GM21526 (cell line): ENCODE measurements around the gene INF2.

ENCODE experiments used
- ATAC-seq: cut with Tn5 transposase; IDR thresholded peaks from one replicate; pipeline ENCODE4 v1.9.1; 2021; ENCODE audit warnings: moderate library complexity; ENCODE audit not compliant: unreplicated experiment, low FRiP score

The INF2 gene

GRCh38 chr14:104732355-104732804, 43.0 kb downstream of the INF2 start:
- ATAC-seq = no peak

GRCh38 chr14:104732931-104733681, 43.7 kb downstream of the INF2 start:
- ATAC-seq = no peak

GRCh38 chr14:104734051-104734587, 44.7 kb downstream of the INF2 start:
- no peak for ATAC-seq

- no peak for ATAC-seq
Measured at GRCh38 chr14:104734601-104734990, 45.2 kb downstream of the INF2 start.

- no peak for ATAC-seq
Measured at GRCh38 chr14:104734991-104735779, 45.8 kb downstream of the INF2 start.

- ATAC-seq = no peak
Measured at GRCh38 chr14:104735830-104736642, 46.6 kb downstream of the INF2 start.

- ATAC-seq = no peak
Measured at GRCh38 chr14:104738375-104739019, 49.1 kb downstream of the INF2 start.

GRCh38 chr14:104739026-104739425, 49.6 kb downstream of the INF2 start:
- ATAC-seq = no peak

GRCh38 chr14:104739546-104740516, 50.4 kb downstream of the INF2 start:
- ATAC-seq = no peak

- no peak for ATAC-seq
Measured at GRCh38 chr14:104741108-104741802, 51.8 kb downstream of the INF2 start.

- no peak for ATAC-seq
Measured at GRCh38 chr14:104741803-104742251, 52.4 kb downstream of the INF2 start.

- no peak for ATAC-seq
Measured at GRCh38 chr14:104742586-104743455, 53.4 kb downstream of the INF2 start.

- no peak for ATAC-seq
Measured at GRCh38 chr14:104743461-104744380, 54.3 kb downstream of the INF2 start.

- ATAC-seq = no peak
Measured at GRCh38 chr14:104744484-104744883, 55.1 kb downstream of the INF2 start.

- ATAC-seq = no peak
Measured at GRCh38 chr14:104745431-104745830, 56.0 kb downstream of the INF2 start.

- ATAC-seq = no peak
Measured at GRCh38 chr14:104746071-104746545, 56.7 kb downstream of the INF2 start.
